Middle frontal gyrus (tissue), 1 donor: ENCODE results near the gene UCKL1.

ENCODE experiments used
- DNase-seq: peaks from one replicate; pipeline ENCODE4 v3.0.0-alpha.2; 2015; ENCODE audit warnings: low spot score; ENCODE audit errors: extremely low spot score

The UCKL1 gene

GRCh38 chr20:63892402-63892801 is 63.8 kb downstream of the UCKL1 start:
- no peak for DNase-seq

GRCh38 chr20:63891061-63892002 is 64.9 kb downstream of the UCKL1 start:
- DNase-seq, result no peak

- DNase-seq, result no peak
These were observed 65.6 kb downstream of the UCKL1 start for GRCh38 chr20:63890616-63891015.

- DNase-seq, result no peak
These were observed 66.0 kb downstream of the UCKL1 start for GRCh38 chr20:63890201-63890576.
